Thymus (tissue), 11 donors: ENCODE results near the gene CASK. TPM values are rescaled to one million over a fixed set of nuclear protein-coding genes. Genes with fewer than 3 reads are reported as not detected.

Experiments
- DNase-seq, 9 donors: peaks; one replicate each; pipeline ENCODE4 v3.0.0-alpha.2; 2013; ENCODE audit warnings: low spot score in 9 of 9, low read depth in 6 of 9, missing footprints in 1 of 9
- H3K27ac ChIP-seq, 2 donors: one replicate each; pipeline ENCODE4 v1.5.1; 2013; ENCODE audit warnings: control low read depth in 1 of 2, low read depth in 1 of 2, low read length in 1 of 2, mild to moderate bottlenecking in 1 of 2, moderate library complexity in 1 of 2
- H3K27me3 ChIP-seq, 2 donors: one replicate each; pipeline ENCODE4 v1.5.1; 2013; ENCODE audit warnings: low read length in 1 of 2; ENCODE audit not compliant: control insufficient read depth in 2 of 2, insufficient read depth in 1 of 2
- H3K36me3 ChIP-seq, 2 donors: one replicate each; pipeline ENCODE4 v1.5.1; 2013; ENCODE audit warnings: low read length in 1 of 2, mild to moderate bottlenecking in 1 of 2, moderate library complexity in 1 of 2; ENCODE audit not compliant: control insufficient read depth in 2 of 2, insufficient read depth in 2 of 2
- H3K4me1 ChIP-seq, 2 donors: one replicate each; pipeline ENCODE4 v1.5.1; 2013; ENCODE audit warnings: low read length in 2 of 2; ENCODE audit not compliant: control insufficient read depth in 2 of 2, insufficient read depth in 2 of 2
- H3K4me3 ChIP-seq, 2 donors: one replicate each; pipeline ENCODE4 v1.5.1; 2013; ENCODE audit warnings: low read length in 2 of 2, control low read depth in 1 of 2, mild to moderate bottlenecking in 1 of 2
- H3K9me3 ChIP-seq, 2 donors: one replicate each; pipeline ENCODE4 v1.5.1; 2013; ENCODE audit warnings: low read length in 1 of 2, mild to moderate bottlenecking in 1 of 2; ENCODE audit not compliant: control insufficient read depth in 2 of 2, insufficient read depth in 1 of 2
- WGBS: extraction: QIAGEN DNeasy Blood & Tissue Kit; methylation state at CpG from one replicate; pipeline ENCODE4 v1.1.7; 2013; 5-methylcytosine and 5-hydroxymethylcytosine counted together
- polyA plus RNA-seq: library from polyadenylated mRNA; stranded (reverse); fragments of 200-250 nt; gene quantifications from one replicate; pipeline ENCODE4 v1.2.3, GENCODE V29; 2013
- total RNA-seq: library from RNA; stranded (reverse); fragments of 120-200 nt; gene quantifications from one replicate; pipeline ENCODE4 v1.2.4, GENCODE V29; 2013
- donor health status: healthy.

CASK gene
- total and polyA plus RNA-seq, 2 donors: 15.7 to 21.0 TPM

DNA sequence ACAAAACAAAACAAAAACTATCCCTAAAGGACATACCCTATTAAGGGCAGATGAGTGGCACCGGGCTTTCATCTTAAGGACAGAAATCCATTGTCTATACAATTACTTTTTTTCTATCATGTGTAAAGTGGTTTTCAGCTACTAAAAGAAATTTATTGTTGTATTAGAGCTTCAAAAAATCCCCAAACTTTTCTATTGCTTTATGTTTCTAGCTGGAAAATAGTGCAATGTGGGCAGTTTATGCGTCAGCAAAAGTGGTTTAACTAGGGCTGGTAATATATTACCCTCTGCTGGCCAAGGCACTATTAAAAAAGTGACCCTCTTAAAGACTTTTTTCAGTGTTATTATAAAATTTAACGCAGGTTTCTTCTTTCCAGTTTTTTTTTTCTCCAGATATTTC, 214.9 kb downstream of the CASK start:
- Histone ChIP-seq H3K4me1 (peaks cover 0 to 12% of the 10 kb centered on the region in 2 donors), H3K27me3 (no peaks in the 10 kb centered on the region), H3K9me3 (no peaks in the 10 kb centered on the region), H3K4me3 (no peak overlapping the region), H3K27ac (no peak overlapping the region), H3K36me3 (no peaks in the 10 kb centered on the region)
- DNase-seq: no peak
- 64% methylated on average over 3 of the region's 3 CpGs for WGBS

DNA sequence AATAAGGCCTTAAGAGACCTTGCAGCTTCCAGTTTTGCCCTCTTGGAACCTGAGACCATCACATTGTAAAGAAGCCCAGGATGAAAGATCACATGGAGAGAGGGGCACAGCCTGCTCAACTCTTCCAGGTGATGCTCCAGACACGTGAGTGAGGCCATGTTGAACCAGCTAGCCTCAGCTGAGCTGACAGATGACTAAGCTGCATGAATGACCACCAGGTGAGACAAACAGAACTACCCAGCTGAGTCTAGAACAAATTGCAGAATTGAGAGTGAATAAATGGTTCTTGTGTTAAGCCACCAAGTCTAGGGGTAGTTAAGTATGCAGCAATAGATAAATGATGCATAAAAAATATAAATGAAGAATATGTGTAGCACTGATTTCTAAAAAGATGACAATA, 216.1 kb downstream of the CASK start:
- no peaks in the 10 kb centered on the region for H3K36me3 ChIP-seq

DNA sequence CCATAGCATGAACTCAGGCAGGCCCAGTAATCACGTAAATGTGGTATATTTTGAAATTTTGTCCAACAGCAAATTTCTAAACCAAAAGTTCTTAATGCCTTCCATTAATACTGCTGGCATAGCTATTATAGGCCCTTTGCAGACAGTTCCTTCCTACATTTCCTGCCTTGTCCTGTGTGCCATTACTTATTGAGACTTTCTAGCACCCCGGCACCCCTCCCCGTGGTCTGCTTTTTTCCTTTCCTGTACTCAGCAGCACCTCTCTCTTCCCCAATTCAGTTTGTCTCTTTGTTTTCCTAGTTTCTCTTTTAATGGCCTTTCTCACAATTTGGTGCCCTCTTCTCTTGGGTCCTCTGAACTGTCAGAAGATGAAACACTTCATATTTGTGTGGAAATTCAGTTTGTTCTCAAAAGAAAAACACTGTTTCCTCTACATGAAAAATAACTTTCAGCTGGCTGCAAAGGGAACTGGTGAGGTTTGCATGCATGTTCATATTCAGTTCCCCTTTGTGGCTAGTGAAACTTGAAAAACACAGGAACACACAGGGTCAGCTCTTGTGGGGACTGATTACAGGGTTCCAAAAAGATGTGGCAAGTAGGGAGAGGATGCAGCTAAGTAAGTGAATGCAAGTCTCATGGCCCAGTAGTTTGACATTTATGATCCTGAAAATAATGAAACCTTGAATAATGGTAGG, 217.5 kb downstream of the CASK start:
- no peaks in the 10 kb centered on the region for H3K27me3 ChIP-seq
- DNase-seq: peak in 1 of 9 donors; percentile 48

More for the DNA sequence above, 216.1 kb downstream of the CASK start:
- Histone ChIP-seq H3K27me3 (no peaks in the 10 kb centered on the region), H3K4me3 (no peak overlapping the region), H3K4me1 (peaks cover 0 to 12% of the 10 kb centered on the region in 2 donors), H3K9me3 (no peaks in the 10 kb centered on the region), H3K27ac (no peak overlapping the region)
- 95% methylated on average over 1 of the region's 1 CpG for WGBS
- DNase-seq: no peak

GRCh38 chrX:41705042-41705441, 218.3 kb downstream of the CASK start:
- Histone ChIP-seq H3K9me3 (no peaks in the 10 kb centered on the region), H3K36me3 (no peaks in the 10 kb centered on the region), H3K27ac (peak overlapping the region in 1 of 2 donors; percentile 13), H3K4me3 (no peak overlapping the region), H3K27me3 (no peaks in the 10 kb centered on the region), H3K4me1 (peaks cover 0 to 12% of the 10 kb centered on the region in 2 donors)
- 100% methylated on average over 1 of the region's 1 CpG for WGBS
- DNase-seq: no peak

More for the DNA sequence above, 217.5 kb downstream of the CASK start:
- peaks cover 0 to 12% of the 10 kb centered on the region in 2 donors for H3K4me1 ChIP-seq
- no peak overlapping the region for H3K4me3 ChIP-seq
- H3K27ac ChIP-seq: peak overlapping the region; percentile 65 to 73
- no peaks in the 10 kb centered on the region for H3K36me3 ChIP-seq
- no peaks in the 10 kb centered on the region for H3K9me3 ChIP-seq
- WGBS: 26% methylated on average over 3 of the region's 3 CpGs

DNA sequence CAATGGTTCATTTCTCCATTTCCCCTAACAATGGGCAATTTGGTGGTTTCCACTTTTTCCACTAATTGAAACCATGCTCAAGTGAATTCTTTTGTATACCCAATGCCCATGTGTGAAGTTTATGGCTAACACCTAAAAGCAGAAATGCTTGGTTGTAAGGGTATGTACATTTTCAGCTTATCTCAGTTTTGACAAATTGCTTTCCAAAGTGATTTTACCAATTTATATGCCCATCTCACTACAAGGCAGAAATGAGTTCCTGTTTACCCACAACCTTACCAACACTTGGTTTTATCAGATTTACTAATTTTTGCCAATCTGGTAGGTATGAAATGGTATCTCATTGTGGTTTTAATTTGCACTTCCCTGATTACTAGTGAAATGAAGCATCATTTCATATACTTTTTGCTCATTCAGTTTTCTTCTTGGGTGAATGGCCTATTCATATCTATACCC, 219.8 kb downstream of the CASK start:
- Histone ChIP-seq H3K27ac (no peak overlapping the region), H3K4me3 (no peak overlapping the region), H3K9me3 (no peaks in the 10 kb centered on the region), H3K4me1 (peaks cover 0 to 12% of the 10 kb centered on the region in 2 donors), H3K36me3 (no peaks in the 10 kb centered on the region), H3K27me3 (no peaks in the 10 kb centered on the region)
- no peak for DNase-seq

- Histone ChIP-seq H3K27ac (no peak overlapping the region), H3K4me1 (no peaks in the 10 kb centered on the region), H3K4me3 (no peak overlapping the region), H3K9me3 (no peaks in the 10 kb centered on the region), H3K27me3 (no peaks in the 10 kb centered on the region), H3K36me3 (no peaks in the 10 kb centered on the region)
- 96% methylated on average over 7 of the region's 7 CpGs for WGBS
- no peak for DNase-seq
Measured at GRCh38 chrX:41695426-41695825, 227.9 kb downstream of the CASK start.

DNA sequence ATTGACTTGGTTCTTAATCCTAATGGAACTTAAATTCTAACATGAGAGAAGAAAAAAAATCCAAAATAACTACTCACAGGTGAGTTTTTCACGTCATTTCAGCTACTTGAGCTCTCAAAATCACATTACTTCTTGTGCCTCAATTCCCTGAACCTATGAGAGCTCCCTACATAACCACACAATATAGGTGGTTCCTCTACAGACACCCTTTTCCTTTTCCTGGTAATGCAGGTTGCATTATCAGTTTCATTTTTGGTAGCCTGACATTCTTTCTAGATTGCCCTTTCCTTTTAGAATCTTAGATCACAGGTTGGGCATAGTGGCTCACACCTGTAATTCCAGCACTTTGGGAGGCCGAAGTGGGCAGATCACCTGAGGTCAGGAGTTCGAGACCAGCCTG, 230.3 kb downstream of the CASK start:
- H3K4me3 ChIP-seq: no peak overlapping the region
- no peak for DNase-seq
- H3K27ac ChIP-seq: no peak overlapping the region
- WGBS: 83% methylated on average over 3 of the region's 3 CpGs
- no peaks in the 10 kb centered on the region for H3K9me3 ChIP-seq
- H3K4me1 ChIP-seq: no peaks in the 10 kb centered on the region
- H3K27me3 ChIP-seq: no peaks in the 10 kb centered on the region
- H3K36me3 ChIP-seq: no peaks in the 10 kb centered on the region

GRCh38 chrX:41692162-41692749, 231.1 kb downstream of the CASK start:
- Histone ChIP-seq H3K4me3 (no peak overlapping the region), H3K9me3 (no peaks in the 10 kb centered on the region), H3K4me1 (no peaks in the 10 kb centered on the region), H3K36me3 (no peaks in the 10 kb centered on the region), H3K27ac (no peak overlapping the region), H3K27me3 (no peaks in the 10 kb centered on the region)
- DNase-seq: peak in 1 of 9 donors; percentile 24
- 62% methylated on average over 1 of the region's 1 CpG for WGBS

GRCh38 chrX:41689711-41690110, 233.6 kb downstream of the CASK start:
- Histone ChIP-seq H3K27me3 (no peaks in the 10 kb centered on the region), H3K9me3 (no peaks in the 10 kb centered on the region), H3K4me1 (no peaks in the 10 kb centered on the region), H3K4me3 (no peak overlapping the region), H3K27ac (no peak overlapping the region), H3K36me3 (no peaks in the 10 kb centered on the region)
- no peak for DNase-seq
- WGBS: 90% methylated on average over 3 of the region's 3 CpGs
